Measurements from ENCODE around the gene VWA5A. TPM values are rescaled to one million over a fixed set of nuclear protein-coding genes. Genes with fewer than 3 reads are reported as not detected.

The VWA5A gene
- polyA plus RNA-seq, 1 donor from 2014 or later, result 12.8 TPM

Other genes with a start within 250 kb of the VWA5A start
- gene TMEM225, start 229.8 kb upstream of the VWA5A start, polyA plus RNA-seq, result not detected
- not detected for gene OR8D4, start 213.3 kb upstream of the VWA5A start, polyA plus RNA-seq
- not detected for gene OR4D5, start 175.8 kb upstream of the VWA5A start, polyA plus RNA-seq
- not detected for gene OR6T1, start 171.6 kb upstream of the VWA5A start, polyA plus RNA-seq
- not detected for gene OR10S1, start 137.7 kb upstream of the VWA5A start, polyA plus RNA-seq
- not detected for gene OR10G6, start 120.3 kb upstream of the VWA5A start, polyA plus RNA-seq
- gene OR10G4, start 102.5 kb upstream of the VWA5A start, polyA plus RNA-seq, result not detected
- not detected for gene OR10G9, start 92.4 kb upstream of the VWA5A start, polyA plus RNA-seq
- not detected for gene OR10G8, start 88.7 kb upstream of the VWA5A start, polyA plus RNA-seq
- not detected for gene OR10G7, start 74.1 kb upstream of the VWA5A start, polyA plus RNA-seq
- not detected for gene OR10D3, start 67.9 kb downstream of the VWA5A start, polyA plus RNA-seq
- gene OR8G1, start 125.6 kb downstream of the VWA5A start, polyA plus RNA-seq, result not detected
- gene OR8G5, start 140.9 kb downstream of the VWA5A start, polyA plus RNA-seq, result not detected
- gene OR8D1, start 198.5 kb downstream of the VWA5A start, polyA plus RNA-seq, result not detected
- not detected for gene OR8D2, start 204.7 kb downstream of the VWA5A start, polyA plus RNA-seq

All from IgD-negative memory B cell (primary cell).